ENCODE results near the gene IP6K2.
A peak's percentile ranks its signal among the peaks of the same experiment; 100 is the strongest.

IP6K2 gene

GRCh38 chr3:48662753-48663488, 54.1 kb downstream of the IP6K2 start, which contains the start of gene CELSR3:
Gene CELSR3 (minus strand): TSS chr3:48662886. CDS start chr3:48662634, 252 bp downstream.
- FAIRE-seq = peak; percentile 88

GRCh38 chr3:48662145-48662752, 54.8 kb downstream of the IP6K2 start:
- no peak for FAIRE-seq

- FAIRE-seq = no peak
Measured at GRCh38 chr3:48661501-48662144, 55.4 kb downstream of the IP6K2 start.

GRCh38 chr3:48660800-48661400, 56.1 kb downstream of the IP6K2 start:
- no peak for FAIRE-seq

- no peak for FAIRE-seq
Measured at GRCh38 chr3:48656841-48657281, 60.2 kb downstream of the IP6K2 start.

GRCh38 chr3:48656061-48656840, 60.8 kb downstream of the IP6K2 start:
- FAIRE-seq = no peak

- no peak for FAIRE-seq
Measured at GRCh38 chr3:48655606-48656005, 61.4 kb downstream of the IP6K2 start.

GRCh38 chr3:48655063-48655462, 62.0 kb downstream of the IP6K2 start:
- FAIRE-seq = no peak

- FAIRE-seq = no peak
Measured at GRCh38 chr3:48652923-48653715, 63.9 kb downstream of the IP6K2 start.

GRCh38 chr3:48651771-48652170, 65.2 kb downstream of the IP6K2 start:
- no peak for FAIRE-seq

- FAIRE-seq = no peak
Measured at GRCh38 chr3:48650723-48651122, 66.3 kb downstream of the IP6K2 start.

GRCh38 chr3:48648188-48648850, 68.7 kb downstream of the IP6K2 start:
- no peak for FAIRE-seq

GRCh38 chr3:48647714-48648113, 69.3 kb downstream of the IP6K2 start:
- no peak for FAIRE-seq

- FAIRE-seq = no peak
Measured at GRCh38 chr3:48644898-48645760, 71.9 kb downstream of the IP6K2 start.

- FAIRE-seq = no peak
Measured at GRCh38 chr3:48642605-48643004, 74.4 kb downstream of the IP6K2 start.

GRCh38 chr3:48641396-48641795, 75.6 kb downstream of the IP6K2 start:
- FAIRE-seq = no peak

GRCh38 chr3:48639944-48640606, 76.9 kb downstream of the IP6K2 start:
- no peak for FAIRE-seq

Data from A204.1 (cell line).